Muscle of leg (tissue), 16 donors: ENCODE measurements around the gene DENND6B. TPM values are rescaled to one million over a fixed set of nuclear protein-coding genes. Genes with fewer than 3 reads are reported as not detected.
"Not testable (repeated sequence)": the region's sequence is repeated elsewhere in the genome, so short reads cannot be mapped to it uniquely, and the experiment has no call there.

Source experiments
- DNase-seq: peaks from one replicate; pipeline ENCODE4 v3.0.0; 2013
- H3K27ac ChIP-seq: one replicate; pipeline ENCODE4 v1.5.1; 2013; ENCODE audit warnings: mild to moderate bottlenecking, low read length, control low read depth
- H3K27me3 ChIP-seq: one replicate; pipeline ENCODE4 v1.6.1; 2013; ENCODE audit warnings: low read length; ENCODE audit not compliant: control insufficient read depth, insufficient read depth
- H3K36me3 ChIP-seq: one replicate; pipeline ENCODE4 v1.6.1; 2013; ENCODE audit warnings: low read length; ENCODE audit not compliant: control insufficient read depth, insufficient read depth
- H3K4me1 ChIP-seq: one replicate; pipeline ENCODE4 v1.6.1; 2013; ENCODE audit warnings: low read length; ENCODE audit not compliant: control insufficient read depth, insufficient read depth
- H3K4me3 ChIP-seq: one replicate; pipeline ENCODE4 v1.5.1; 2013; ENCODE audit warnings: low read length, control low read depth
- H3K9me3 ChIP-seq: replicated peaks from 2 replicates; pipeline ENCODE4 v1.6.1; 2013; ENCODE audit warnings: low read depth, low read length; ENCODE audit not compliant: control insufficient read depth
- WGBS: methylation state at CpG from one replicate; pipeline ENCODE4 v1.1.5; 2013; ENCODE audit warnings: missing lambda C conversion rate; ENCODE audit not compliant: insufficient coverage; 5-methylcytosine and 5-hydroxymethylcytosine counted together
- long read RNA-seq, 11 donors: transcript quantifications; one replicate each; lab custom pipeline, GENCODE V29; 2026
- polyA plus RNA-seq, 8 donors: library from polyadenylated mRNA; unstranded; fragments of 120-200 nt; gene quantifications; one replicate each; pipeline versions ENCODE4 v1.2.1 to v1.2.3, GENCODE V29; 2013; ENCODE audit warnings: inconsistent platforms in 1 of 8, low replicate concordance in 1 of 8; ENCODE audit not compliant: insufficient read length in 8 of 8, insufficient read depth in 1 of 8
- total RNA-seq: library from RNA; stranded (reverse); fragments of 120-200 nt; gene quantifications from one replicate; pipeline ENCODE4 v1.2.4, GENCODE V29; 2013

DENND6B gene, protein sequence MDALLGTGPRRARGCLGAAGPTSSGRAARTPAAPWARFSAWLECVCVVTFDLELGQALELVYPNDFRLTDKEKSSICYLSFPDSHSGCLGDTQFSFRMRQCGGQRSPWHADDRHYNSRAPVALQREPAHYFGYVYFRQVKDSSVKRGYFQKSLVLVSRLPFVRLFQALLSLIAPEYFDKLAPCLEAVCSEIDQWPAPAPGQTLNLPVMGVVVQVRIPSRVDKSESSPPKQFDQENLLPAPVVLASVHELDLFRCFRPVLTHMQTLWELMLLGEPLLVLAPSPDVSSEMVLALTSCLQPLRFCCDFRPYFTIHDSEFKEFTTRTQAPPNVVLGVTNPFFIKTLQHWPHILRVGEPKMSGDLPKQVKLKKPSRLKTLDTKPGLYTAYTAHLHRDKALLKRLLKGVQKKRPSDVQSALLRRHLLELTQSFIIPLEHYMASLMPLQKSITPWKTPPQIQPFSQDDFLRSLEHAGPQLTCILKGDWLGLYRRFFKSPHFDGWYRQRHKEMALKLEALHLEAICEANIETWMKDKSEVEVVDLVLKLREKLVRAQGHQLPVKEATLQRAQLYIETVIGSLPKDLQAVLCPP
- total RNA-seq, result 2.0 TPM
- polyA plus RNA-seq, result 1 to 10 TPM; 3.9 to 7.1 (median 4.8) TPM
- long read RNA-seq, donor 1, result 0 reads
- long read RNA-seq, donor 2, result 0 reads
- long read RNA-seq, donor 3, full-length matches to known transcripts, result 1 of 1 reads
- long read RNA-seq, donor 3, partial matches to known transcripts, result 0 of 1 reads
- long read RNA-seq, donor 3, other reads (novel, unspliced or antisense), result 0 of 1 reads
- long read RNA-seq, donor 4, result 0 reads
- long read RNA-seq, donor 5, full-length matches to known transcripts, result 1 of 1 reads
- long read RNA-seq, donor 5, partial matches to known transcripts, result 0 of 1 reads
- long read RNA-seq, donor 5, other reads (novel, unspliced or antisense), result 0 of 1 reads
- long read RNA-seq, donor 6, result 0 reads
- long read RNA-seq, donor 7, result 0 reads
- long read RNA-seq, donor 8, result 0 reads
- long read RNA-seq, donor 9, result 0 reads
- long read RNA-seq, donor 10, full-length matches to known transcripts, result 1 of 1 reads
- long read RNA-seq, donor 10, partial matches to known transcripts, result 0 of 1 reads
- long read RNA-seq, donor 10, other reads (novel, unspliced or antisense), result 0 of 1 reads
- long read RNA-seq, donor 11, result 0 reads

DNA sequence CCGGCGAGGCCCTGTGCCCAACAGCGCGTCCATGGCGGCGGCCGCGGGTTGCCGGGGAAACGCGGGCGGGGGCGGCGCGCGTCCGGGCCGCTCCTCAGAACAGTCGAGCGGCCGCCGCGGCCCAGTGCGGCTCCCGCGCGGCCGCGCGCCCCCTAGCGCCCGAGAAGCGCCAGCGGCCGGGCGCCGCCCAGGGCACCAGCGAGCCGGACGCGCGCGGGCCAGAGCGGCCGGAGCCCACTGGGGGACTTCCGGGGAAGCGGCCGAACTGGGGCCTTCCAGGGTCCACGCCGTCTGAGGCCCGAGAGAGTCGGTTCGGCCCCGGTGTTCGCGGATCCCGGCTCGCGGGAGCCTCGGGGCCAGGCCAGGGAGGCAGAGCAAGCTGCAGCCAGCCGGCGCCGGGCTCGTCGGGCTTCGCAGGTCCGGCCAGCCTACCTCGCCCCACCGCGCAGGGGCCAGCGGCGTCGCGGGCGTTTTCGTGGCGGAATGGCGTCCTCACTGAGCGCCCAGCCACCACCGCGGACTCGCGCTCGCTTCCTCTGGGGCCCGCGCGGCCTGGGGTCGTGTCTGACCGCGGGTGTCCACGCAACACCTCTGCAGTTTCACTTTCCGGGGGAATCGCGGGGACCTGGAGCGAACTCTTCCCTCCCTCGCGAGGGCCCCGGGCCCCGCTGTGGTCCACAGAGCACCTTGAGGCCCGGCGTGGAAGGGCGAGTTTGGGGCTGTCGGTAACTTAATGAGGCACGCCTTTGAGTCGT is at the start of gene DENND6B:
Gene DENND6B (minus strand): TSS at position 57 of the 755 bp plus-strand sequence. CDS start 24 bp downstream, at position 33.
- peak within 1 kb of the TSS; percentile 74 for H3K27ac ChIP-seq
- H3K27me3 ChIP-seq, result no peaks in the 10 kb centered on the region
- no peaks in the 10 kb centered on the region for H3K9me3 ChIP-seq
- under 1% methylated on average over 91 of the region's 105 CpGs for WGBS
- no peaks in the 10 kb centered on the region for H3K36me3 ChIP-seq
- peak; percentile 94 for DNase-seq
- H3K4me3 ChIP-seq, result peak within 1 kb of the TSS; percentile 61
- peaks cover 15% of the 10 kb centered on the region for H3K4me1 ChIP-seq

DNA sequence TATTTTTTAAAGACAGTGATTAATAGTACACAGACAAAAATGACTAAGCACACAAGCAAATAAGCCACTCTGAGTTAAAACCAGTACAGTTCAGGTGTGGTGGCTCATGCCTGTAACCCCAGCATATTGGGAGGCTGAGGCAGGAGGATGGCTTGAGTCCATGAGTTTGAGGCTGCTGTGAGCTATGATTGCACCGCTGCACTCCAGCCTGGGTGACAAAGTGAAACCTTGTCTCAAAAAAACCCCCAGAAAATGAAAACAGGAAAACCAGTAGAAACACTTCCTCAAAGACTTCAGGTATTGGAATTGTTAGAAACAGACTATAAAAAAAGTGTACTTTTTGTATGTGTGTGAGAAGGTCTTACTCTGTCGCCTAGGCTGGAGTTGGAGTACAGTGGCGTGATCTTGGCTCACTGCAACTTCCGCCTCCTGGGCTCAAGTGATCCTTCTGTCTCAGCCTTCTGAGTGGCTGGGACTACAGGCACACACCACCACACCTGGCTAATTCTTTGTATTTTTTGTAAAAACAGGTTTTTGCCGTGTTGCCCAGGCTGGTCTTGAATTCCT is 49.4 kb upstream of the DENND6B start:
- H3K4me3 ChIP-seq, result no peak overlapping the region
- 100% methylated on average over 3 of the region's 5 CpGs for WGBS
- no peaks in the 10 kb centered on the region for H3K4me1 ChIP-seq
- no peak overlapping the region for H3K27ac ChIP-seq
- H3K9me3 ChIP-seq, result no peaks in the 10 kb centered on the region
- H3K27me3 ChIP-seq, result no peaks in the 10 kb centered on the region
- peaks cover 40% of the 10 kb centered on the region for H3K36me3 ChIP-seq
- DNase-seq, result no peak

DNA sequence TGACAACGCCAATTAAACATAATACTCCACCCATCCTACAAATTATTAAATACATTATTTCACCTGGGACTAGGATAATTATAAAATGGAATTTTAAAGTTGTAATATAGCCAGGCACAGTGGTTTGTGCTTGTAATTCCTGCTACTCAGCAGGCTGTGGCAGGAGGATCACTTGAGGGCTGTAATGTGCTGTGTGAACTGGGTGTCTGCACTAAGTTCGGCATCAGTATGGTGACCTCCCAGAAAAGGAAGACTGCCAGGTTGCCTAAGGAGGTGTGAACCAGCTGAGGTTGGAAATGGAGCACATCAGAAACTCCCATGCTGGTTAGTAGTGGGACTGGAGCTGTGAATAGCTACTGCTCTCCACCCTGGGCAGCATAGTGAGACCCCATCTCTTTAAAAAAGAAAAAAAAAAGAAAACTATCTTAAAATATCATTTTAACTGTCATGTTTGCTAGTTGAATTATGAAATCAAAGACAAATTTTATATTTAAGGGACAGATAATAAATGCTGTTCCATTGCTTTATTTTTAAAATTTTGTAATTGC is 44.4 kb upstream of the DENND6B start:
- H3K27me3 ChIP-seq, result no peaks in the 10 kb centered on the region
- no peak overlapping the region for H3K4me3 ChIP-seq
- H3K27ac ChIP-seq, result no peak overlapping the region
- H3K4me1 ChIP-seq, result no peaks in the 10 kb centered on the region
- 100% methylated on average over 1 of the region's 2 CpGs for WGBS
- no peak for DNase-seq
- H3K36me3 ChIP-seq, result peaks cover 29% of the 10 kb centered on the region
- H3K9me3 ChIP-seq, result no peaks in the 10 kb centered on the region

DNA sequence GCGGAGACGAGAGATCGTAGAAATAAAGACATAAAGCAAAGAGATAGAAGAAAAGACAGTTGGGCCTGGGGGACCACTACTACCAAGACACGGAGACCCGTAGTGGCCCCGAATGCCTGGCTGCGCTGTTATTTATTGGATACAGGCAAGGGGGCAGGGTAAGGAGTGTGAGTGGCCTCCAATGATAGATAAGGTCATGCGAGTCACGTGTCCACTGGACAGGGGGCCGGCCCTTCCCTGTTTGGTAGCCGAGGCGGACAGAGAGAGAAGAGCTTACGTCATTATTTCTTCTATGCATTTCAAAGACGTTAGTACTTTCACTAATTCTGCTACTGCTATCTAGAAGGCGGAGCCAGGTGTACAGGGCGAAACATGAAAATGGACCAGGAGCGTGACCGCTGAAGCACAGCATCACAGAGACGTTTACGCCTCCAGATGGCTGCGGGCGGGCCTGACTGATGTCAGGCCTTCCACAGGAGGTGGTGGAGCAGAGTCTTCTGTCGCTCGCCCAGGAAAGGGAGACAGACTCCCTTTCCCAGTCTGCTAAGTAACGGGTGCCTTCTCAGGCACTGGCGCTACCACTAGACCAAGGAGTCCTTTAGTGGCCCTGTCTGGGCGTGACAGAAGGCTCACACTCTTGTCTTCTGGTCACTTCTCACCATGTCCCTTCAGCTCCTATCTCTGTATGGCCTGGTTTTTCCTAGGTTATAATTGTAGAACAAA is 41.1 kb upstream of the DENND6B start:
- H3K4me3 ChIP-seq, result no peak overlapping the region
- no peak for DNase-seq
- WGBS, result 87% methylated on average over 22 of the region's 27 CpGs
- no peaks in the 10 kb centered on the region for H3K27me3 ChIP-seq
- no peak overlapping the region for H3K27ac ChIP-seq
- H3K9me3 ChIP-seq, result no peaks in the 10 kb centered on the region
- no peaks in the 10 kb centered on the region for H3K4me1 ChIP-seq
- peaks cover 13% of the 10 kb centered on the region for H3K36me3 ChIP-seq

DNA sequence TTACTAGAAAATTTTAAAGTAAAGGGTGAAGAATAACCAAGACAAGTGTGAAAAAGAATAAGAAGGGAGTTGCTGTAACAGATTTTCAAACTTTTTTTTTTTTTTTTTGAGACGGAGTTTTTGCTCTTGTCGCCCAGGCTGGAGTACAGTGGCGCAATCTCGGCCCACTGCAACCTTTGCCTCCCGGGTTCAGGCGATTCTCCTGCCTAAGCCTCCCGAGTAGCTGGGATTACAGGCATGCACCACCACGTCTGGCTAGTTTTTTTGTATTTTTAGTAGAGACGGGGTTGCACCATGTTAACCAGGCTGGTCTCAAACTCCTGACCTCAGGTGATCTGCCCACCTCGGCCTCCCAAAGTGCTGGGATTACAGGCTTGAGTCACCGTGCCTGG is 37.0 kb upstream of the DENND6B start:
- WGBS, result 91% methylated on average over 9 of the region's 11 CpGs
- DNase-seq, H3K4me3 ChIP-seq, H3K27me3 ChIP-seq, H3K27ac ChIP-seq, H3K4me1 ChIP-seq, H3K9me3 ChIP-seq: not testable (repeated sequence)
- H3K36me3 ChIP-seq, result peaks cover 13% of the 10 kb centered on the region

DNA sequence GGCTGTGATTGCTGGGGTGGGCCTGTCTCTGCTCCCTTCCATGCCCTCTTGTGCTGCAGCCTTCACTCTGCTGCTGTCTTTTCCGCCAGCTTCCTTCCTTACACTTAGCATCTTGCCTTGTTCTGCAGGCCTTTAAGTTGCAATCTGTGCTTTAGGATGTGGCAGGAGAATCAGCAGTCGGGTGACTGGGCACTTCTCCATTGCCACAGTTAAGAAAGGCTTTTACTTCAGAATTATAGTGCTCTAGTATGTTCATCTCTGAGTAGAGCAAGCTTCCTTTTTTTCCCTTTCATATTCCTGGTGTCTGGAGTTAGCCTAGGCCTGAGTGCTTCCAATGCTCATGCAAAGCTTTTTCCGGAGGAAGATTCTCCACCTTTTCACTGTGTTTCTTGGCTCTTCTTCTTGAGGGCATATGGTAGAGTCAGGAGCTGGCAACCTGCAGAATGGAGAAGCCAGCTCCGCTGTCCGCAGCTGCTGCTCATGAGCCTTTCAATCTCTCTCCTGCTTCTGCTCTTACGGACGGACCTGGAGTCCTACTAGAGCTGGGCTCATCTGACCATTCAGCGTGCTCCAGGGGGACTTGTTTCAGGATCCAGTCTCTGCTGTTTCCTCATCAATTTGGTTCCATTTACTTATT is 36.5 kb upstream of the DENND6B start:
- Histone ChIP-seq H3K9me3 (no peaks in the 10 kb centered on the region), H3K4me1 (no peaks in the 10 kb centered on the region), H3K36me3 (peaks cover 13% of the 10 kb centered on the region), H3K4me3 (no peak overlapping the region), H3K27me3 (no peaks in the 10 kb centered on the region), H3K27ac (no peak overlapping the region)
- WGBS, result 94% methylated on average over 2 of the region's 8 CpGs
- DNase-seq, result no peak

DNA sequence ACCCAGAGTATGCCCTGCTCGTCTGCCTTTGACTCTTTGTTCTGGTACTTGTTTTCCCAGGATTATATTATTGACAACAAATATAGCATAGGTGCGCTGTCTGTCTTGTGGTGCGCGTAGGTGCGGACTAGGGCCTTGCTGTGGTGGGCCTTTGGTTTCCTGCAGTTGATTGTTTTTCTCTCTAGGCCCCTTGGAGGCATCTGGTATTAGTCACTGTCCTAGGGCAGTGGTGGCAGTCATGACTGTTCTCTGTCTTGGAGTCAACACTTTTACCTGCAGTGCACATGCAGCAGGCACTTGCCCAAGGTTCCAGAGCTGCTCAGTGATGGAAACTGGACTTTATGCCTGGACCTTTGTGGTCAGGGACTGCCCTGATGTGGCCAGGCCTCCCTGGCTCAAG is 34.9 kb upstream of the DENND6B start:
- Histone ChIP-seq H3K4me3 (no peak overlapping the region), H3K36me3 (peaks cover 7% of the 10 kb centered on the region), H3K4me1 (no peaks in the 10 kb centered on the region), H3K27me3 (no peaks in the 10 kb centered on the region), H3K9me3 (no peaks in the 10 kb centered on the region), H3K27ac (no peak overlapping the region)
- DNase-seq, result no peak
- WGBS, result no CpG with 5 or more reads among the region's 5 CpGs

DNA sequence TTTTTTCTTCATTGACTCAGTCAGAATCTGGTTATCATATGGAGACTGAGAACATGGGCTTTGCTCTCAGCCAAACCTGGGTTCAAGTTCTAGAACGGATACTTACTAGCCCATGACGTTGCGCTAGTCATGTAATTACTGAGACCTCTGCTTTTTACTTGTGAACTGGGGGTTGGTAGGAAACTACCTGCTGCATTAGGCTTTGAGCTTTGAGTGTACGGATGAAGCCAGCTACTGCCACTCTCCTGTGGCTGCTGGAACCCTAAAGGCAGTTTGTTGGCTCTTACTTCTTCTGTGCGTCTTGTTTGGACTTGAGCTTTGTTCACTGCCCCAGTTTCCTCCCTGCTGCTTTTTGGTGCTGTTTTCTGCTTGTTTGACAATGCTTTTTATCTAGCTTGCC is 34.4 kb upstream of the DENND6B start:
- no peak overlapping the region for H3K4me3 ChIP-seq
- H3K27ac ChIP-seq, result no peak overlapping the region
- no peak for DNase-seq
- H3K4me1 ChIP-seq, result no peaks in the 10 kb centered on the region
- H3K9me3 ChIP-seq, result no peaks in the 10 kb centered on the region
- H3K27me3 ChIP-seq, result no peaks in the 10 kb centered on the region
- H3K36me3 ChIP-seq, result peaks cover 7% of the 10 kb centered on the region
- WGBS, result 92% methylated on average over 4 of the region's 5 CpGs
